Measurements from ENCODE around the gene PLAC8L1. TPM values are rescaled to one million over a fixed set of nuclear protein-coding genes. Genes with fewer than 3 reads are reported as not detected.
A peak's percentile ranks its signal among the peaks of the same experiment; 100 is the strongest.

PLAC8L1 gene
- 0.95 and 2.4 TPM in 2 replicates for total RNA-seq (ENCODE audit: low replicate concordance)
- long read RNA-seq, result 0 reads

DNA sequence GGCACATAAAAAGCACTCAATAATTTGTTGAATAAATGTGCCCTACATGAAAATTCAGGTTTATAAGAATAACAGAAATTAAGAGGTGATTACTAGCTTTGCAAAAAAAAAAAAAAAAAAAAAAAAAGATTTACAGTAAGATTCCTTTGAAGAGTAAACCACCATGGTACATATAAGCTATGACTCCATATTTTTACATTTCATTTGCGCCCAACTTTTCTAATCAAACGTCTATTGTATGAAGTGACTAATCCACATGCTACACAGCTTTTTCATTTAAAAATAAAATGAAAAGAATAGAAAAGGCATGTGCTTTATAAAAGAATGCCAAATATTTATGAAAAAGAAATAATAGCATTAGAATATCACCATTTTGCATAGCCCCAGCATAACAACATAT is at the start of gene PLAC8L1:
PLAC8L1 (minus strand) TSS at position 101 of the 400 bp plus-strand sequence. CDS start 1,266 bp downstream, outside the sequence.
- Mint-ChIP-seq H3K4me1 (ENCODE audit: unreplicated experiment) (no peaks in the 10 kb centered on the region), H3K27me3 (no peaks in the 10 kb centered on the region), H3K27ac (no peak within 1 kb of the TSS), H3K4me3 (no peak within 1 kb of the TSS), H3K9me3 (peaks cover 4% of the 10 kb centered on the region), H3K36me3 (peaks cover 12% of the 10 kb centered on the region)
- TF ChIP-seq, protein P1, sequence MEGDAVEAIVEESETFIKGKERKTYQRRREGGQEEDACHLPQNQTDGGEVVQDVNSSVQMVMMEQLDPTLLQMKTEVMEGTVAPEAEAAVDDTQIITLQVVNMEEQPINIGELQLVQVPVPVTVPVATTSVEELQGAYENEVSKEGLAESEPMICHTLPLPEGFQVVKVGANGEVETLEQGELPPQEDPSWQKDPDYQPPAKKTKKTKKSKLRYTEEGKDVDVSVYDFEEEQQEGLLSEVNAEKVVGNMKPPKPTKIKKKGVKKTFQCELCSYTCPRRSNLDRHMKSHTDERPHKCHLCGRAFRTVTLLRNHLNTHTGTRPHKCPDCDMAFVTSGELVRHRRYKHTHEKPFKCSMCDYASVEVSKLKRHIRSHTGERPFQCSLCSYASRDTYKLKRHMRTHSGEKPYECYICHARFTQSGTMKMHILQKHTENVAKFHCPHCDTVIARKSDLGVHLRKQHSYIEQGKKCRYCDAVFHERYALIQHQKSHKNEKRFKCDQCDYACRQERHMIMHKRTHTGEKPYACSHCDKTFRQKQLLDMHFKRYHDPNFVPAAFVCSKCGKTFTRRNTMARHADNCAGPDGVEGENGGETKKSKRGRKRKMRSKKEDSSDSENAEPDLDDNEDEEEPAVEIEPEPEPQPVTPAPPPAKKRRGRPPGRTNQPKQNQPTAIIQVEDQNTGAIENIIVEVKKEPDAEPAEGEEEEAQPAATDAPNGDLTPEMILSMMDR (conservative IDR thresholded peaks at IDR 0.05), result no peak
- no peak for DNase-seq (ENCODE audit: extremely low spot score, unreplicated experiment)

DNA sequence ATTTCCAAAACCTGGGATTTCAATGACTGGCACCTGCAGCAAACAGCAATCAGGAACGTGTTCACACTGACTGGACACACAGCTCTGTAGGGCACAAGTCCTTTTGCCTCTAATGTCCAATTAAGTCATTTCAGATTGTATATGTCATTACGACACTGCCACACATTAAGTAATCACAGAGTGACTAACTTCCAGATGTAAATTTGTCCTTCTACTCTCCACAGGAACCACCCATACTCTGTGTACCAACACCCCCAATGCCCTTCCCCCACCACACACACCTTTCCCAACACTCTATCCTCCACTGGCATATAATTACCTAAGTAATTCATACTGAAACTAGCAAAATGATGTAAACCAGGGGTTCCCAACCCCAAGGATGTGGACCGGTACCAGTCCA is 46.6 kb upstream of the PLAC8L1 start:
- H3K27ac Mint-ChIP-seq, result no peak overlapping the region
- H3K36me3 Mint-ChIP-seq, result peaks cover 39% of the 10 kb centered on the region
- H3K9me3 Mint-ChIP-seq, result no peaks in the 10 kb centered on the region
- TF ChIP-seq, protein P1 (conservative IDR thresholded peaks at IDR 0.05), result no peak
- H3K4me1 Mint-ChIP-seq (ENCODE audit: unreplicated experiment), result no peaks in the 10 kb centered on the region
- no peak overlapping the region for H3K4me3 Mint-ChIP-seq
- no peaks in the 10 kb centered on the region for H3K27me3 Mint-ChIP-seq
- no peak for DNase-seq (ENCODE audit: extremely low spot score, unreplicated experiment)

GRCh38 chr5:146137967-146138403 is 32.6 kb upstream of the PLAC8L1 start:
- no peak overlapping the region for H3K4me3 Mint-ChIP-seq
- H3K27ac Mint-ChIP-seq, result peak overlapping the region; percentile 76
- TF ChIP-seq, protein P1 (conservative IDR thresholded peaks at IDR 0.05), result no peak
- H3K36me3 Mint-ChIP-seq, result peaks cover 36% of the 10 kb centered on the region
- H3K4me1 Mint-ChIP-seq (ENCODE audit: unreplicated experiment), result no peaks in the 10 kb centered on the region
- no peak for DNase-seq (ENCODE audit: extremely low spot score, unreplicated experiment)
- H3K9me3 Mint-ChIP-seq, result no peaks in the 10 kb centered on the region
- H3K27me3 Mint-ChIP-seq, result no peaks in the 10 kb centered on the region

DNA sequence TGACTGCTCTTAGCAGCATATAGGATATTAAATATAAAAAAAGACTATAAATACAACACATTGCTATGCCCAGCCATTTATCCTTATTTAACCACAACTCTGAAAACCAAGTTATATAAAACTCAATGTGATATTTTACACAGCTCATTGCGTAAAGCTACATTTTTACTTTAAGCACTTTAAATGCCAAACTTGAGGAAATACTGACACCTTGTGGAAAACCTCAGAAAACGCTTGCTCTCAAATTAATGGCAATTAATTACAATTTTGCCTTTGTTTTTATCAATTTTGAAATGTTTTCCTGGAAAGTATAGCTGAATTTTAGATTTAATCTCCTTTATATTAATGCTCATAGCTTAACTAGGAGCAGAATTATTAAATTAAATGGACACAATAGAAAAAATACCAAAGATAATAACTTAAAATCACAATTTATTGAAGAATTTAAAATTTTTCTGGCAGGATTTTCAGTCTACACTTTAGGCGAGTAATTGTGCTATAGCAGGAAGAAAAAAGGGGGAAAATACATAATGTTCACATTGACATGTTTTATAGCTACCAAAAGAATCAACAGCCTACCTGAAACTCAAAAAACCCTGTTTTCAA is 25.2 kb upstream of the PLAC8L1 start:
- Mint-ChIP-seq H3K9me3 (no peaks in the 10 kb centered on the region), H3K27ac (no peak overlapping the region), H3K4me1 (ENCODE audit: unreplicated experiment) (no peaks in the 10 kb centered on the region), H3K4me3 (no peak overlapping the region), H3K36me3 (peaks cover 25% of the 10 kb centered on the region), H3K27me3 (no peaks in the 10 kb centered on the region)
- TF ChIP-seq, protein P1 (conservative IDR thresholded peaks at IDR 0.05), result peak; percentile 77
- no peak for DNase-seq (ENCODE audit: extremely low spot score, unreplicated experiment)

- Mint-ChIP-seq H3K9me3 (no peaks in the 10 kb centered on the region), H3K4me1 (ENCODE audit: unreplicated experiment) (no peaks in the 10 kb centered on the region), H3K4me3 (no peak overlapping the region), H3K27ac (no peak overlapping the region), H3K36me3 (peaks cover 44% of the 10 kb centered on the region), H3K27me3 (no peaks in the 10 kb centered on the region)
- DNase-seq (ENCODE audit: extremely low spot score, unreplicated experiment), result no peak
- TF ChIP-seq, protein P1 (conservative IDR thresholded peaks at IDR 0.05), result no peak
These were observed 20.7 kb upstream of the PLAC8L1 start for GRCh38 chr5:146126068-146126467.

All from type B pancreatic cell (in vitro differentiated cells).